Left kidney (tissue), 2 donors: ENCODE data around the gene PACS1. TPM values are rescaled to one million over a fixed set of nuclear protein-coding genes. Genes with fewer than 3 reads are reported as not detected.

Experiments
- DNase-seq: peaks from one replicate; pipeline ENCODE4 v3.0.0-alpha.2; 2013
- polyA plus RNA-seq: library from polyadenylated mRNA; unstranded; fragments of 120-200 nt; gene quantifications from one replicate; pipeline ENCODE4 v1.2.1, GENCODE V29; 2013; ENCODE audit not compliant: insufficient read length

PACS1 gene
- polyA plus RNA-seq, 1 donor, result 61.5 TPM

GRCh38 chr11:66222358-66223149 lies 152.5 kb downstream of the PACS1 start:
- peak; percentile 87 for DNase-seq

- no peak for DNase-seq
Observed at GRCh38 chr11:66224226-66224855, 154.3 kb downstream of the PACS1 start.

GRCh38 chr11:66225066-66225465 lies 155.0 kb downstream of the PACS1 start:
- DNase-seq, result no peak

- no peak for DNase-seq
Observed at GRCh38 chr11:66226101-66226500, 156.0 kb downstream of the PACS1 start.

- no peak for DNase-seq
Observed at GRCh38 chr11:66227700-66228099, 157.6 kb downstream of the PACS1 start.

- DNase-seq, result peak; percentile 36
Observed at GRCh38 chr11:66228521-66228920, 158.4 kb downstream of the PACS1 start.

- DNase-seq, result no peak
Observed at GRCh38 chr11:66230156-66230555, 160.1 kb downstream of the PACS1 start.

- no peak for DNase-seq
Observed at GRCh38 chr11:66230978-66231377, 160.9 kb downstream of the PACS1 start.

- DNase-seq, result no peak
Observed at GRCh38 chr11:66231561-66231960, 161.5 kb downstream of the PACS1 start.

GRCh38 chr11:66232769-66233168 lies 162.7 kb downstream of the PACS1 start:
- no peak for DNase-seq

GRCh38 chr11:66233301-66233700 lies 163.2 kb downstream of the PACS1 start:
- DNase-seq, result no peak

GRCh38 chr11:66235141-66235540 lies 165.1 kb downstream of the PACS1 start:
- DNase-seq, result no peak

GRCh38 chr11:66237867-66238266 lies 167.8 kb downstream of the PACS1 start:
- DNase-seq, result no peak

- no peak for DNase-seq
Observed at GRCh38 chr11:66238786-66239413, 168.8 kb downstream of the PACS1 start.

GRCh38 chr11:66239511-66239910 lies 169.4 kb downstream of the PACS1 start:
- no peak for DNase-seq

- no peak for DNase-seq
Observed at GRCh38 chr11:66239998-66240780, 170.1 kb downstream of the PACS1 start.

- DNase-seq, result no peak
Observed at GRCh38 chr11:66240781-66241136, 170.7 kb downstream of the PACS1 start.

- DNase-seq, result no peak
Observed at GRCh38 chr11:66242095-66242765, 172.2 kb downstream of the PACS1 start.

GRCh38 chr11:66243782-66244535 lies 173.9 kb downstream of the PACS1 start:
- no peak for DNase-seq

GRCh38 chr11:66247295-66247694 lies 177.2 kb downstream of the PACS1 start:
- DNase-seq, result no peak

- no peak for DNase-seq
Observed at GRCh38 chr11:66247801-66248200, 177.7 kb downstream of the PACS1 start.
